ENCODE data around the gene RBMS3. TPM values are rescaled to one million over a fixed set of nuclear protein-coding genes. Genes with fewer than 3 reads are reported as not detected.

Gene RBMS3
- total and polyA plus RNA-seq, 2 experiments from 2014 or later = 3.2 to 7.4 TPM

- DNase-seq (ENCODE audit: low spot score) = no peak
Measured at GRCh38 chr3:29889215-29889614, 608.3 kb downstream of the RBMS3 start.

More at GRCh38 chr3:29889215-29889614, 608.3 kb downstream of the RBMS3 start:
- Histone ChIP-seq H3K9me2 (ENCODE audit: insufficient read depth) (no peaks in the 10 kb centered on the region), H3K79me2 (replicated peaks; ENCODE audit: insufficient read depth) (no peaks in the 10 kb centered on the region), H3K27me3 (ENCODE audit: insufficient read depth) (no peaks in the 10 kb centered on the region), H4K20me1 (replicated peaks; ENCODE audit: insufficient read depth) (no peaks in the 10 kb centered on the region), H3K4me2 (no peak overlapping the region), H3F3A (replicated peaks; ENCODE audit: low read depth) (no peaks in the 10 kb centered on the region), H3K4me1 (ENCODE audit: insufficient read depth) (no peaks in the 10 kb centered on the region), H2AFZ (no peak overlapping the region), H3K27ac (ENCODE audit: low read depth) (no peak overlapping the region), H3K36me3 (ENCODE audit: insufficient read depth) (no peaks in the 10 kb centered on the region), H3K4me3 (no peak overlapping the region)
- H3K36me3 Mint-ChIP-seq (ENCODE audit: low read depth) = no peaks in the 10 kb centered on the region
- no peaks in the 10 kb centered on the region for H3K27me3 Mint-ChIP-seq (ENCODE audit: insufficient read depth, low read depth, poor library complexity)
- H3K4me1 Mint-ChIP-seq = no peaks in the 10 kb centered on the region
- no peak for ATAC-seq
- H3K4me3 Mint-ChIP-seq = no peak overlapping the region
- no peak for TF ChIP-seq ZNF462 (CRISPR knock-in tag; IDR thresholded peaks at IDR 0.05)
- TF ChIP-seq EZH2phosphoT487 (IDR thresholded peaks at IDR 0.05; ENCODE audit: unreplicated experiment) = no peak
- TF ChIP-seq ZNF331 (CRISPR knock-in tag; IDR thresholded peaks at IDR 0.05; ENCODE audit: low read depth) = no peak
- TF ChIP-seq ZNF114 (CRISPR knock-in tag; IDR thresholded peaks at IDR 0.05) = no peak
- TF ChIP-seq EZH2 (IDR thresholded peaks at IDR 0.05; ENCODE audit: low read depth, unreplicated experiment) = no peak
- TF ChIP-seq ETS1 (IDR thresholded peaks at IDR 0.05) = no peak
- no peak for TF ChIP-seq CREB1 (CRISPR knock-in tag; IDR thresholded peaks at IDR 0.05; ENCODE audit: low read depth)
- TF ChIP-seq JUNB (IDR thresholded peaks at IDR 0.05; ENCODE audit: unreplicated experiment) = no peak
- no peak for TF ChIP-seq STAT1 (IDR thresholded peaks at IDR 0.05; ENCODE audit: unreplicated experiment)
- TF ChIP-seq NANOG (IDR thresholded peaks at IDR 0.05; ENCODE audit: borderline replicate concordance) = no peak
- TF ChIP-seq REST (IDR thresholded peaks at IDR 0.05; ENCODE audit: unreplicated experiment) = no peak
- TF ChIP-seq CTCF (conservative IDR thresholded peaks at IDR 0.05; ENCODE audit: low read depth in 2 of 2) = no peak
- TF ChIP-seq POLR2AphosphoS5 (IDR thresholded peaks at IDR 0.05; ENCODE audit: low read depth) = no peak
- H3K27ac Mint-ChIP-seq = no peak overlapping the region
- no peaks in the 10 kb centered on the region for H3K9me3 Mint-ChIP-seq
